GM19035 (cell line): Measurements from ENCODE around the gene ETFDH.
"Not testable (repeated sequence)": the region's sequence is repeated elsewhere in the genome, so short reads cannot be mapped to it uniquely, and the experiment has no call there.

Source experiments
- ATAC-seq: cut with Tn5 transposase; IDR thresholded peaks from one replicate; pipeline ENCODE4 v1.9.1; 2021; ENCODE audit not compliant: unreplicated experiment

The ETFDH gene

DNA sequence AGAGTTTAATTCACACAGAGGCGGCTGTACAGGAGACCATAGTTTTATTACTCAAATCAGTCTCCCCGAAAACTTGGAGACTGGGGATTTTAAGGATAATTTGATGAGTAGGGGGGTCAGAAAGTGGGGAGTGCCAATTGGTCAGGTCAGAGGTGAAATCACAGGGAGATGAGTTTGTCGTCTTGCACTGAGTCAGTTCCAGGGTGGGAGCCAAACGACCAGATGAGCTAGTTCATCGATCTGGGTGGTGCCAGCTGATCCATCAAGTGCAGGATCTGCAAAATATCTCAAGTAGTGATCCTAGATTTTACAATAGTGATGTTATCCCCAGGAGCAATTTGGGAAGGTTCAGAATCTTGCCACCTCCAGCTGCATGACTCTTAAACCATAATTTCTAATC is 4.0 kb downstream of the ETFDH start:
- ATAC-seq = no peak

DNA sequence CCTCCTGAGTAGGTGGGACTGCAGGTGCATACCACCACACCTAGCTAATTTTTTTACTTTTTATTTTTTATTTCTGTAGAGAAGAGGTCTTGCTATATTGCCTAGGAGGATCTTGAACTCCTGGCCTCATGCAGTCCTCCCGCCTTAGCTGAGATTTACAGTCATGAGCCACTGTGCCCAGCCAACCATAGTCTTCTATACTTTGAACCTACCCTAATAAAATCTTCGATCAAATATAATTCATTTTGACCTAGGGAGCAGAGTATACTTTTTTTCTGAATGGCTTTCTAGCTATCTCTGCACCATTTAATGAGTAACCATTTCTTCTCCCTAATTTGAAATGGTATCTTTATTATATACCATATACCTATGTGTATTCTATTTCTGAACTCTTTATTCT is 6.7 kb downstream of the ETFDH start:
- ATAC-seq = no peak

DNA sequence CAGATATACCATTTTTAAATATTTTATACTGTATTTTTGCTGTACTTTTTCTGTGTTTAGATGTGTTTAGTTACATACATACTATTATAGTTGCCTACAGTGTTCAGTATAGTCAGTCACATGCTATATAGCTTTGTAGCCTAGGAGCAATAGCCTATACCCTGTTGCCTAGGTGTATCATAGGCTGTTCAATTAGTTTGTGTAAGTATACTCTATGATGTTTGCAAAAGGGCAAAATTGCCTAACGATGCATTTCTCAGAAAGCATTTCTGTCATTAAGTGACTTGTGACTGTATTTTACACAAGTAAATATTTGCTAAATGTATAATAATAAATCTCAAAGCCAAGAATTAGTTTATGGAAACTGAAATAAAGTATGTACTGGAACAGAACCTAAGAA is 9.5 kb downstream of the ETFDH start:
- ATAC-seq = no peak

DNA sequence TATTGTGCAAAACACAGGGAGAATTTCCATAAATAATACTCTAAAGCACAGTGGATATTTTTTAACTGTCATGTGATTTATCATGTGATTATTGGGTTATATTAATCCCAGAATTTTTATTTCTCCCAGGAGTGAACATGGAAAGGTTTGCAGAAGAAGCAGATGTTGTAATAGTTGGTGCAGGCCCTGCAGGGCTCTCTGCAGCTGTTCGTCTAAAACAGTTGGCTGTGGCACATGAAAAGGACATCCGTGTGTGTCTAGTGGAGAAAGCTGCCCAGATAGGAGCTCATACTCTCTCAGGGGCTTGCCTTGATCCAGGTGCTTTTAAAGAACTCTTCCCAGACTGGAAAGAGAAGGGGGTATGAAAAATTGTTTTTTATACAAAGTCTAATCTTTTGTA is 10.0 kb downstream of the ETFDH start:
- no peak for ATAC-seq

DNA sequence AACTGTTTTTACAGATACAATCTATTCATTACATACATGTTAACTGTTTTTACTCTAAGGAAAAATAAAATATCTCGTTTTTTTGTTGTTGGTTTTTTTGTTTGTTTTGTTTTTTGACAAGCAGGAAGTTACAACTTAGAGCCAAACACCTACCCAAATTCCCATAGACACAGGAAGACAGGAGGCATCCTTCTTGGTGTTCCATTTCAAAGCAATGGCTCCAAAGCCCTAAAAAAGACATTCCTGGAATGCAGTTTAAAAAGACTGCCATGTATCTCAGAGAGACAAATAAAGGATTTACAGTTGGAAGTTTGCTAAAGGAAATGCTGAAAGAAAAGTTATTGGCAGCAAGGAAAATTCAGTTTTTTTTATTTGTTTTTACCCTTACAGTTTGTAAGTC is 16.7 kb downstream of the ETFDH start:
- ATAC-seq = no peak

DNA sequence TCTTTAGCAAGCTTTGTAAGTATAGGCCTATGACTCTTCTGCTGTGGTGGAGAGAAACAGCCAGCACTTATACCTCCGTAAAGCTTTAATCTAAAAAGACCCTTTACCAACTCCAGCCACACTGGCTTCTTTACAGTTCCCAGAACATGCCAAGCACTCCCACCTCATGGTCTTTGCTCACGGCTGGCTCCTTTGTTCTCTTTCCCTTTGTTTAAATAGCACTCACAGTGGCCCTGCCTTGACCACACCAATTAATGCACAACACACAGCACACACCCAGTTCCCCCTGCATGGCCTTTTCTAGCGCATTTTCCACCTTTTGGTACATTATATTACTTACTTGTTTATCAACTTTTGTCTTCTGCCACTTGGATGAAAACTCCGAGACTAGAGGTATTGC is 32.2 kb downstream of the ETFDH start:
- ATAC-seq = no peak

DNA sequence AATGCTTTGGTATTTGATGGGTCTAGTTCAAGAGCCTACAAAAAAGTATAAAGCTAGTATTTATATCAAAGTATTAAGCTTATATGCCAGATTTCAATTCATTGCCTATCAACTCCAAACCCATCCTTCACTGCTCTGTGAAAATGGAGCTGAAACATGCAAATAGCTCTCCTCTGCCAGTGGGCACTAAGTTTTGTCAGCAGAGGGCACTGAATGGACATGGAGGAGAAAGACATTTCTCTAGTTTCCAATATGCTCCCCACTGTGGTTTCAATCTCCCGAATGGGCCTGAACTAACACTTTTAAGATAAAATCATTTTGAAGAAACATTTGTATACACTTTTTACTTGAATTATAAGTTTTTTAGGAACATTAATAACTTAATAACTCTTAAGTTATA is 38.7 kb downstream of the ETFDH start:
- no peak for ATAC-seq

DNA sequence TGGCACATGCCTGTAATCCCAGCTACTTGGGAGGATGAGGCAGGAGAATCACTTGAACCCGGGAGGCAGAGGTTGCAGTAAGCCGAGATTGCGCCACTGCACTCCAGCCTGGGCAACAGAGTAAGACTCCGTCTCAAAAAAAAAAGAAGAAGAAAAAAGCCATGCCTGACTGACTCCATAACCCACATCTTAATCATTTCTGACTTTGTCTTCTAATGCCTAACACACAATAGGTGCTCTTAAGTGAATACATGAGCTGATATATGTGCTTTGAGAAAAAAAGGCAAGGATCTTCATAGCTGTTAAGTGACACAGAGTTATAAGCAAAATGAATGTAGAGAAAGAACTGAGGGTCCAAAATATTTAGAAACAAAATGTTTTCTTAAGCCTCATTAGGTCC is 40.5 kb downstream of the ETFDH start:
- ATAC-seq = not testable (repeated sequence)

DNA sequence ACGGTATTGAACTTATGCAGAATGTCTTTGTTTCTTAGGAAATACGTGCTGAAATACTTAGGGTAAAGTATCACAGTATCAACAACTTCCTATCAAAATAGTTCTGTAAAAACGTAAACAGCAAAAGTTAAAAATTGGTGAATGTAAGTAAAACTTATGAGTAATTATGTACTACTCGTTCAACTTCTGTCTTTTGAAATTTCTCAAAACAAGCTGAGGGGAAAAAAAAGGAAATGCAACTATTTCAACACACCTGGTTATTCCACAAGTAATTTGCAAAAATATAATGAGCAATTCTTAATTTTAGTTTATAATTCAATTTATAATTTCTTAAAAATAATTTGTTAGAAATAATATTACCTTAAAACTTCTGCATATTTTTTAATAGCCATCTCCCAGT is 42.8 kb downstream of the ETFDH start:
- no peak for ATAC-seq

DNA sequence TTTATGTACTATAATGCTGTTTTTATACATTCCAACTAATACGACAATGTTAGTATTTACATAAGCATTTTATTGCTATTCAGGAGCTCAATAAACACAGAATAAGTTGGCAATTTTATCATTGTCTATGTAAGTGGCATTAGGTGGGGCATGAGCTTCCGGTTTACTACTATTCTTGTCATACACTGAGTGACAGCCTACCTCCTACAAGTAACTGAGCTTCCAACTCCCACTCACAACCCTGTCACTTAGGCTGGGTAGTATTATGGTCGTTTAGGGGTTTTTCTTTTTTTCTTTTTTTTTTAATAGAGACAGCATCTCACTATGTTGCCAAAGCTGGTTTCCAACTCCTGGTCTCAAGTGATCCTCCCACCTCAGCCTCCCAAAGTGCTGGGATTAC is 43.7 kb downstream of the ETFDH start:
- ATAC-seq = no peak

DNA sequence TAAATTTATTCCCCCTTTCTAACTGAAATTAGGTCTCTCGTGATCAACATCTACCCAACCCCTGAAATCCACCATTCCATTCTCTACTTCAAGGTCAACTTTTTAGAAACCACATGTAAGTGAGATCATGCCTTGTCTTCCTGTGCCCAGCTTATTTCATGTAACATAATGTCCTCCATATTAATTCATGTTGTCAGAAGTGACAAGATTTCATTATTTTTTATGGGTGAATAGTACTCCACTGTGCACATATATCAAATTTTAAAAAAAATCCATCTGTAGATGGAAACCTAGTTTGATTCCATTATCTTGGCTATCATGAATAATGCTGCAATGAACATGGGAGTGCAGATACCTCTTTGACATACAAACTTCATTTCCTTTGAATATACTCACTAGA is 49.6 kb downstream of the ETFDH start:
- no peak for ATAC-seq

DNA sequence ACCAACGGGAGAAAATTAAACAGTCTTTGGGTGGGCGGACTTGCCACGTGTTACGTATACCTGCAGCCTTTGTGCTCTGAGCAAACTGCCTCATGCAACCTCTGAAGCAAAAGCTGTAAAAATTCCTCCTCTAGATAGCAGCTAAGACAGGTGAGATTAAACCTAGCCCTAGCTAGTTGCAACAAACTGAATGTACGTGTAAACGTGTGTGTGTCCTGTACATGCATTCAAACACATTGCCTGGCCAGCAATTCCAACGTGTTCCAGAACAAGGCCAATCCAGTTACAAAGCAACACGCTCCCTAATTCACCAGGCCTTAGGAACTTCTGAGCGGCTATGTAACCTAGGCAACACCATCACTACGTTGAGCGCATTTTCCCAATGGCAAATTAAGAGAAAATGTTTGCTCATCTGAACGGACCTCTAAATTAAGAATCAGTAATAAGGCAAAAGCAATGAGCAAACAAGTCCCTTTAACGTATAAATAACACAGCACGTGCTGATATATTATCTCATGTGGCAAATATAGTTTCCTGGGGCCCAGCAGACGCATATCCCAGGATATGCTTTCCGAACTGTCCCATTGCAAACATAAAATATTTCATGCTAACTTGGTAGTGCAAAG is 50.3 kb downstream of the ETFDH start:
- peak; percentile 18 for ATAC-seq

DNA sequence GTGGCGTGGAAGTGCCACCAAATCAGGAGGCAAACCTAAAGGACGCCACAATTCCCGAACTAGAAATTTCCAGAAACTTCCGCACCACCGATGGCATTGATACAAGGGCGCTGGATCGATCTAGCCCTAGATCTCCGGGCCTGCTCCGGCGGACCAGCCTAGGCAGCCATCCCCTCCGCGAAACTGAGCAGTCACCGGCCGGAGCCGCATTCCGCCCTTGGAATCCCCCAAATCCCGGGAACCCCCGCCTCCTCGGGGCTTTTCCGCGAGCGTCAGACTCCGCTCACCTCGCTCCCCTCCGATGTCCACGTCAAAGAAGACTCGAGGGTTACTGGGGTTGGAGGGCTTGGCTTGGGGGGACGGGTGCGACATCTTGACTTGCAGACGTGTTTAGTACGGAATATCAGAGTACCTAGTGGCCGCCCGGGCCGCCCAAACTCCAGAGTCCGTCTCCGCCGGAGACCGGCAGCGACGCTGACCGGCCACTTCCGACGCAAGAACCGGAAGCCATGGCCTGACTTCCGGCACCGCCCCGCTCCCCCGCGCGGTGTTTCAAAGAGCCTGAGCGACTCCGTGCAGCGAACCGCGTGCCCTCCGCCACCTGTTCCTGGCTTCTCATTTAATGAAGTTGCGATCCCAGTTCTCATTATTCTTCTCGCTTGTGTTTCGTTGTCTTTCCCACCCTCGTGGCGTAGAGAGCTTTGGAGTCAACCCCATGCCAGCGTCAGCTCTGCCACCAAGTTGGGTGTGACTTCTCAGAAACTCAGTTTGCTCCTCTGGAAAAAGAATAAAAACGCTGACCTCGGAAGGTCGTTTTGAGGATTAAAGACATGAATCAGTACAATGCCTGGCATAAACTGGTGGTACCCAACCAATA is 51.1 kb downstream of the ETFDH start, which contains the start of gene PPID:
Gene PPID (minus strand): TSS at position 480 of the 877 bp plus-strand sequence. CDS start 108 bp downstream, at position 372.
- peak; percentile 97 for ATAC-seq

DNA sequence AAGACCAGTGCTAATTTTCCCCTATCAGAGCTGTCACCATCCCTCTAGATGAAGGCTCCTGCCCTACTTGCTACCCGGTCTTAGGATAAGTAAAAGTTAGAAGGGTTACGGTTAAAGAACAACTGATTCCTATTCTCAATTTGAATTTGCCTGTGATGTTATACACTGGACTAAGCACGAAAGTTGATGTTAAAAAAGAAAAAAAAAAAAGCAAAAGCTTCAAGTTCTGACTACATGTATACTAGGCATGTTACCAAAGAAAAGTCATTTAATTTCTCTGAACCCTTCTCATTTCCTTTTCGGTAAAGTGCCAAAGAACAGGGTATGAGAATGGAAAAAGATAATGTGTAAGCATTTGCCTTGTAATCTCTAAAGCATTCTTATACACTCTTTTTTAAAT is 52.5 kb downstream of the ETFDH start:
- ATAC-seq = no peak

DNA sequence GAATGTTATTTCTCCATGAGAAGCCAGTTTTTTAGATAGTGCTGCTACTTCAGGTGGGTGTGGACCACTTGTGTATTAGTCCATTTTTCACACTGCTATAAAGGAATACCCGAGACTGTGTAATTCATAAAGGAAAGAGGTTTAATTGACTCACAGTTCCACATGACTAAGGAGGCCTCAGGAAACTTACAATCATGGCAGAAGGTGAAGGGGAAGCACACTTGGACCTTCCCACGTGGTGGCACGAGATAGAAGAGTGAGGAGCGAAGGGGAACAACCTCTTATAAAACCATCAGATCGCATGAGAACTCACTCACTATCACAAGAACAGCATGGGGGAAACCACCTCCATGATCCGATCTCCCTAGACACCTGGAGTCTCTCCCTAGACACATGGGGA is 54.5 kb downstream of the ETFDH start:
- no peak for ATAC-seq

DNA sequence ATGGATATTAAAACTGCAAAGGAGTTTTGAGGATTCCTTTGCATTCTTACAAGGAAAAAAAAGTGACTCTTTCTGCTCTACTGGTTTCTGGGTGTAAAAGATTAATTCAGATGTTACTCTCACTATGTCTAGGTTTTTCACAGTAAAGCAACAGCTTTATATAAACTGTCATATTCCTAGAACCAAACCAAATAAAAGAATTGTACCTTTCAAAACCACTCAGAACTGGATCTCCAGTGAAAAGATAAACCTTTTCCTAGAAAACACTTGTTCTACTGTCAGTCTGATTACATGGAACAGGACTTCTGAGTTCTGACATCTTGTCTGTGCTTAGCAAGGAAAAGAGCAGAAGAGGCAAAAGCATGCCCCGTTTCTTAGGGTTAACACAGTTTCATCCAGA is 56.1 kb downstream of the ETFDH start:
- no peak for ATAC-seq

DNA sequence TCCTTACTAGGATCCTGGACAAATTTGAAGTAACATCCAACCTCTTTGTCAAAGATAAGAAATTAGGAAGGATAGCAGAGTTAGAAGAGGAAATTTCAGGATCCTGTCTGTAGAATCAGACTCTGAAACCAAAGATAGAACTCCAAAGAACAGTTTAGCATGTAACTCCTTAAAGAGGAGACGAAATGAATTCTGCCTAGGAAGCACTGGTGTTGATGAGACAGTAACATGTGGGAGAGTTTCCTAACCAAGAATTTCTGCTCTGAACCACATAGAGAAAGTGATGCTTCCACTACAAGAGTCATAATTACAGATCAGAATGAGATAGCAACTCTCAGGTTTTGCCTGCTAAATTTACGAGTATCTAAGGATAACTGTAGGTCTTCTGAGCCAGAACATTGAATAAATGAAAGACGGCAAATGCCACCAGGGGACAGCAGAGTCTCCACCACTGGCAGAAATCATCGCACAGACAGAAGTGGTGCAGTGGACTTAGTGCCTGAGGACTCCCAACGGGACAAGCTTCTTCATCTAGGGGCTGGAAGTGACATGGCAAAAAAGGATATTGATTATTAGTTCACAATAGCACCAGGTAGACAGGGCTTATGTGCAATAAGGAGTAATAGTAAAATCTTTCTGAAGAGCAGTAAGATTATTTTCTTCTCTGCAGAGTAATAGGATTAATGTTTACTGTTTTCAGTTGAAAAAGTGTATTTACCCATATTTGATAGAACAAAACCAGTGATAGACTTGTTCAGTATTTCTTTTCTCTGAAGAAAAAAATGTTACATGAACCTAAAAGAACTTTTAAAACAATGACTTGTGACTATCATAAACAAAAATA is 57.8 kb downstream of the ETFDH start:
- ATAC-seq = peak; percentile 84

DNA sequence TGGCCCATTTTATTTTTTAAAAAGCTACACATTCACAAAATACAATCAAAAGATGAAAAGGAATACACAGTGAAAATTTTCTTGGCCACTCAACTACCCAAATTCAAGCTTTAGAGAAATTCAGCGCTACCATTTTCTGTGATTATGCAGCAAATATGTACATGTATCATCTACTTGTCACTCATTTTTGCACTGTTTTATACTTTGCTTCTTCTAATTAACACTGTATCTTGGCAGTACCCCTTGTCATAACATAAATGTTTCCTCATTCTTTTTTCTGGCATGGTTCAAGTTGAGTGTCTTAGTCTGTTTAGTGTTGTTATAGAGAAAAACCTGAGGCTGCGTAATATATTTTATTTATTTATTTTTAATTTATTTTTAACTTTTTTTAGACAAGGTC is 66.8 kb downstream of the ETFDH start:
- ATAC-seq = no peak

DNA sequence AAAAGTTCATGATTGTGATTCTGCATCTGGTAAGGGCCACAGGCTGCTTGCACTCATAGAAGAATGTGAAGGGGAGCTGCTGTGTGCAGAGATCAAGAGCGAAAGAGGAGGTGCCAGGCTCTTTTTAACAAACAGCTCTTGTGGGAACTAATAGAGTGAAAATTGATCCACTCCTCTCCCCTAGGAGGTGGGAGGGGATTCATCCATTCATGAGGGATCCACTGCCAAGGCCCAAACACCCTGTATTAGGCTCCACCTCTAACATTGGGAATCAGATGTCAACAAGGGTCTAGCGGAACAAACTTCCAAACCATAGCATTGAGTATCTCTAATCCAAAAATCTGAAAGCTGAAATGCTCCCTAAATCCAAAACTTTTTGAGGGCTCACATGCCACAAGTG is 67.5 kb downstream of the ETFDH start:
- no peak for ATAC-seq

DNA sequence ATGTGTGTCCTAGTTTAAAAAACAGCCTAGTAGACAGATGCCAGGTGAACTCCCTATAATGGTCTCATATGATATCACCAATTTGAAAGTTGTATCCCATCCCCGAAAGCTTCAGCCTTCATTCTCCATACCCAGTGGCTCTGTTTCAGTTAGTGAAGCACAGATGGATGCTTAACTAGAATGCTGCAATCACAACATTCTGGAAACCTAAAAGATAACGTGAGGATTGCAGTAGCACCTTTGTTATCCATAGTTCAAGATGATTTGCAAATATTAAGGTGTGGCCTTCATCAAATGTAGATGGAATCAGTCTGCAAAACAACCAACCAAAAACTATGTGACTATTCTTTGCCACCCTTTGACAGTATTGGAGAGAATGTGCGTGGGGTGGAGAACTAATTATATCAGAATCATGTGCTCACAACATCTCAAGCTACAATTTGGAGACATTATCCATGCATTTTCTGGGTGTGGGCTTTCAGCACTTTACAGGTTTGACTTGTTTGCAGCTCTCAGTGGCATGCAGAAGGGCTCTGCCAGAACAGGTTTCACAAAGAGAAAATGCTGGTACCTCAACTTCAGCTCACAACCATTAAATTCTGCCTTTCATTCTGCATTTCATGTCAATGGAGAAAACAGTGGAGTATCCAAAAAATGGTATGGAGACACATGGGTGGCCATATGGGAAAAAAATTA is 69.4 kb downstream of the ETFDH start:
- no peak for ATAC-seq

DNA sequence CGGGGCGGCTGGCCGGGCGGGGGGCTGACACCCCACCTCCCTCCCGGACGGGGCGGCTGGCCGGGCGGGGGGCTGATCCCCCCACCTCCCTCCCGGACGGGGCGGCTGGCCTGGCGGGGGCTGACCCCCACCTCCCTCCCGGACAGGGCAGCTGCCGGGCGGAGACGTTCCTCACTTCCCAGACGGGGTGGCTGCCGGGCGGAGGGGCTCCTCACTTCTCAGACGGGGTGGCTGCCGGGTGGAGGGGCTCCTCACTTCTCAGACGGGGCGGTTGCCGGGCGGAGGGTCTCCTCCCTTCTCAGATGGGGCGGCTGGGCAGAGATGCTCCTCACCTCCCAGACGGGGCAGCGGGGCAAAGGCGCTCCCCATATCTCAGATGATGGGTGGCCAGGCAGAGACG is 74.4 kb downstream of the ETFDH start:
- ATAC-seq = not testable (repeated sequence)
